Erythroblast (primary cell): ENCODE results near the gene GAS2L1.

Experiments
- GATA1 ChIP-seq: IDR thresholded peaks from 2 replicates; pipeline ENCODE4 v1.6.1; 2011; ENCODE audit warnings: low read depth, mild to moderate bottlenecking, control low read depth, low read length, moderate library complexity
- POLR2A ChIP-seq: IDR thresholded peaks from 2 replicates; pipeline ENCODE4 v1.6.1; 2011; ENCODE audit warnings: mild to moderate bottlenecking, low read length

DNA sequence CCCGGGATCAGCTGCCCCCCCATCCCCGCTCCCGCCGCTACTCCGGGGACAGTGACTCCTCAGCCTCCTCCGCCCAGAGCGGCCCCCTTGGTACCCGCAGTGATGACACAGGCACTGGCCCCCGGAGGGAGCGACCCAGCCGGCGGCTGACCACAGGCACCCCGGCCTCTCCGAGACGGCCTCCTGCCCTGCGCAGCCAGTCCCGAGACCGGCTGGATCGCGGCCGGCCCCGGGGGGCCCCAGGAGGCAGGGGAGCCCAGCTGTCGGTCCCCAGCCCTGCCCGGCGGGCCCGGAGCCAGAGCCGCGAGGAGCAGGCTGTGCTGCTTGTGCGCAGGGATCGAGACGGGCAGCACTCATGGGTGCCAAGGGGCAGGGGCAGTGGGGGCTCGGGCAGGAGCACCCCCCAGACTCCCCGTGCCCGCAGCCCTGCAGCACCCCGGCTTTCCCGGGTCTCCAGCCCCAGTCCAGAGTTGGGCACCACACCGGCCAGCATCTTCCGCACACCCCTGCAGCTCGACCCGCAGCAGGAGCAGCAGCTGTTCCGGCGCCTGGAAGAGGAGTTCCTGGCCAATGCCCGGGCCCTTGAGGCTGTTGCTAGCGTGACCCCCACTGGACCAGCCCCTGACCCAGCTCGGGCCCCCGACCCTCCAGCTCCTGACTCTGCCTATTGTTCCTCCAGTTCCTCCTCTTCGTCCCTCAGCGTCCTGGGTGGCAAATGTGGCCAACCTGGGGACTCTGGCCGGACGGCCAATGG is 5.2 kb downstream of the GAS2L1 start:
- TF ChIP-seq POLR2A (no peak), GATA1 (no peak)
